ENCODE measurements around the gene MEGF9. TPM values are rescaled to one million over a fixed set of nuclear protein-coding genes. Genes with fewer than 3 reads are reported as not detected.

MEGF9 gene
- total RNA-seq, 4 donors from 2014 or later = 19.7 to 24.7 (median 21.5) TPM

DNA sequence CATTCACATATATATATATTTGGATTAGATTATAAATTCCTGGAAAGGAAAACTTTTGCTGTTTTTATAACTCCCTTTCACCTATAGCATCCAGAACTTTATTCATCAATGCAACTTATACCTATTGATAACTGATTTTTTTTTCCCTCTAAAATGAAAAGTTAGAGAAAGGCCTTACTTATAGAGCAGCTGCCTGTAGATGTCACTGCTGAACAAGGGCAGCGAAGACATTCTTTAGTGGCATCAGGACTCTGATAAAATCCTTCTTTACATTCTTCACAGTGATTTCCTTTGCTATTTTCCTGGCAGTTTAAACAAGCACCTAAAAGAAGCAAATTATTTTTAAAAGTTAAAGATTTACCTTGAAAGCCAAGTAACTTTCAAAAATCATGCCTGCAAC is 102.1 kb downstream of the MEGF9 start:
- no peaks in the 10 kb centered on the region for H3K4me1 ChIP-seq
- no peak overlapping the region for H3K4me3 ChIP-seq
- peaks cover 0 to 30% of the 10 kb centered on the region in 2 donors for H3K36me3 ChIP-seq
- H3K27ac ChIP-seq = no peak overlapping the region
- H3K9me3 ChIP-seq = no peaks in the 10 kb centered on the region
- no peak for ATAC-seq
- no peaks in the 10 kb centered on the region for H3K27me3 ChIP-seq
- WGBS, 2 donors (ENCODE audit: low coverage in 1 of 2) = 89 to 93% methylated on average over 1 of the region's 1 CpG
- no peak for TF ChIP-seq POLR2A (IDR thresholded peaks at IDR 0.05)
- TF ChIP-seq, protein P1, sequence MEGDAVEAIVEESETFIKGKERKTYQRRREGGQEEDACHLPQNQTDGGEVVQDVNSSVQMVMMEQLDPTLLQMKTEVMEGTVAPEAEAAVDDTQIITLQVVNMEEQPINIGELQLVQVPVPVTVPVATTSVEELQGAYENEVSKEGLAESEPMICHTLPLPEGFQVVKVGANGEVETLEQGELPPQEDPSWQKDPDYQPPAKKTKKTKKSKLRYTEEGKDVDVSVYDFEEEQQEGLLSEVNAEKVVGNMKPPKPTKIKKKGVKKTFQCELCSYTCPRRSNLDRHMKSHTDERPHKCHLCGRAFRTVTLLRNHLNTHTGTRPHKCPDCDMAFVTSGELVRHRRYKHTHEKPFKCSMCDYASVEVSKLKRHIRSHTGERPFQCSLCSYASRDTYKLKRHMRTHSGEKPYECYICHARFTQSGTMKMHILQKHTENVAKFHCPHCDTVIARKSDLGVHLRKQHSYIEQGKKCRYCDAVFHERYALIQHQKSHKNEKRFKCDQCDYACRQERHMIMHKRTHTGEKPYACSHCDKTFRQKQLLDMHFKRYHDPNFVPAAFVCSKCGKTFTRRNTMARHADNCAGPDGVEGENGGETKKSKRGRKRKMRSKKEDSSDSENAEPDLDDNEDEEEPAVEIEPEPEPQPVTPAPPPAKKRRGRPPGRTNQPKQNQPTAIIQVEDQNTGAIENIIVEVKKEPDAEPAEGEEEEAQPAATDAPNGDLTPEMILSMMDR (IDR thresholded peaks at IDR 0.05) = no peak
- TF ChIP-seq EP300 (IDR thresholded peaks at IDR 0.05) = no peak
- TF ChIP-seq POLR2AphosphoS5 (IDR thresholded peaks at IDR 0.05) = no peak

DNA sequence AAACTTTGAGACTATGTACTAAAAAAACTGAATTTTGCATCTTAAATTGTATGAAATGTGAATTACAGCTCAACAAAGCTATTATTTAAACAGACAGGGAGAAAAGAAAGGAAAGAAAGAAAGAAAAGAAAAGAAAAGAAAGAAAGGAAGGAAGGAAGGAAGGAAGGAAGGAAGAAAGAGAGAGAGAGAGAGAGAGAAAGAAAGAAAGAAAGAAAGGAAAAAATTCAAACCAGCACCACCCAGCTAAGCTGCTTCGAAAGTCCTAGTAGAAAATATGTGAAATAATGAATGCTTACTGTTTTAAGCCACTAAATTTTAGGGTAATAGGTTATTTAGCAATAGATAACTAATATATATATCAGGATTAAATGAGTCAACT is 102.6 kb downstream of the MEGF9 start:
- TF ChIP-seq, protein P1 (IDR thresholded peaks at IDR 0.05) = no peak
- TF ChIP-seq EP300 (IDR thresholded peaks at IDR 0.05) (no peak), POLR2AphosphoS5 (IDR thresholded peaks at IDR 0.05) (no peak), POLR2A (IDR thresholded peaks at IDR 0.05) (no peak)
- Histone ChIP-seq H3K4me3 (no peak overlapping the region), H3K27ac (no peak overlapping the region), H3K36me3 (peaks cover 0 to 36% of the 10 kb centered on the region in 2 donors), H3K4me1 (no peaks in the 10 kb centered on the region), H3K27me3 (no peaks in the 10 kb centered on the region), H3K9me3 (no peaks in the 10 kb centered on the region)
- no peak for ATAC-seq
- WGBS, 2 donors (ENCODE audit: low coverage in 1 of 2) = 75 to 100% methylated on average over 1 of the region's 1 CpG

DNA sequence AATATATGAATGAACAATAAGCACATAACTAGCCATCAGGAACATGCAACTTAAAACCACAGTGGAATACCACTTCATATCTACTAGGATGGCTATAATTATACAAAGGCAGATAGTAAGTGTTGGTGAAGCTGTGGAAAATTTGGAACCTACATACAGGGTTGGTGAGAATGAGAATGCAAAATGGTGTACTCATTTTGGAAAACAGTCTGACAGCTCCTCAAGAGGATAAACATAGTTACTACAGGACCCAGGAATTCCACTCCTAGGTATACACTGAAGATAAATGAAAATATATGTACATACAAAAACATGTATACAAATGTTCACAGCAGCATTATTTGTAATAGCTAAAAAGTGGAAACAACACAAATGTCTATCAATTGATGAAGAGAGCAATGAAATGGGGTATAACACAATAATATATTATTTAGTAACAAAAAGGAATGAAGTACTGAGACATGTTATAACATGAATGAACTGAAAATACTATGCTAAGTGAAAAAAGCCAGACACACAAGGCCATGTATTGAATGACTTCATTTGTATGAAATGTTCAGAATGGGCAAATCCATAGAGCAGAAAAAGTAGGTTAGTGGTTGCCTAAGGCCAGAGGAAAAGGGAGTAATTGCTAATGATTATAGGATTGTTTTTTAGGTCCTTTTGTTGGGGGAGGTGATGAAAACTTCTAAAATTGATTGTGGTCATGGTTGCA is 103.1 kb downstream of the MEGF9 start:
- no peak overlapping the region for H3K27ac ChIP-seq

DNA sequence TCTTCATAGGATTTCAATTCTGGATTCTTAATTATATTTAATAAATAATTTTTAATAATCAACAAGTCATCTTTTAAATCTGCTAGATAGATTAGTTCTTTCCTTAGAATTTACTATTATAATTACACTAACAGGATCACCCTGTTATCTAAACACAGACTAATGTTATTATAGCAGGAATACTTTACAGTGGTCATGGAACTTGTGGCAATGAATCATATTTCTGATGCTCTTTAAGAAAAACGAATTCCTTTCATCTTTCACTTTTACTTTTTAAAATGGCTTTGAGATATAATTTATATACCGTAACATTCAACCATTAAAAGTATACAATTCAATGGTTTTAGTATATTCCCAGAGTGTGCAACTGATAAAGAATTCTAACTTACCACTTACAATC is 104.6 kb downstream of the MEGF9 start:
- no peak overlapping the region for H3K4me3 ChIP-seq
- H3K27me3 ChIP-seq = no peaks in the 10 kb centered on the region
- H3K27ac ChIP-seq = no peak overlapping the region
- peaks cover 0 to 45% of the 10 kb centered on the region in 2 donors for H3K36me3 ChIP-seq
- WGBS, 2 donors (ENCODE audit: low coverage in 1 of 2) = 76 to 83% methylated on average over 2 of the region's 2 CpGs
- TF ChIP-seq POLR2AphosphoS5 (IDR thresholded peaks at IDR 0.05) (no peak), POLR2A (IDR thresholded peaks at IDR 0.05) (no peak), EP300 (IDR thresholded peaks at IDR 0.05) (no peak)
- TF ChIP-seq, protein P1 (IDR thresholded peaks at IDR 0.05) = no peak
- no peak for ATAC-seq
- no peaks in the 10 kb centered on the region for H3K4me1 ChIP-seq
- H3K9me3 ChIP-seq = no peaks in the 10 kb centered on the region

More for the DNA sequence above, 103.1 kb downstream of the MEGF9 start:
- no peak overlapping the region for H3K4me3 ChIP-seq
- no peaks in the 10 kb centered on the region for H3K27me3 ChIP-seq
- H3K36me3 ChIP-seq = peaks cover 0 to 40% of the 10 kb centered on the region in 2 donors
- H3K4me1 ChIP-seq = no peaks in the 10 kb centered on the region
- ATAC-seq = no peak
- no peak for TF ChIP-seq POLR2A (IDR thresholded peaks at IDR 0.05)
- no peak for TF ChIP-seq EP300 (IDR thresholded peaks at IDR 0.05)
- TF ChIP-seq, protein P1 (IDR thresholded peaks at IDR 0.05) = no peak
- no peak for TF ChIP-seq POLR2AphosphoS5 (IDR thresholded peaks at IDR 0.05)
- no peaks in the 10 kb centered on the region for H3K9me3 ChIP-seq

DNA sequence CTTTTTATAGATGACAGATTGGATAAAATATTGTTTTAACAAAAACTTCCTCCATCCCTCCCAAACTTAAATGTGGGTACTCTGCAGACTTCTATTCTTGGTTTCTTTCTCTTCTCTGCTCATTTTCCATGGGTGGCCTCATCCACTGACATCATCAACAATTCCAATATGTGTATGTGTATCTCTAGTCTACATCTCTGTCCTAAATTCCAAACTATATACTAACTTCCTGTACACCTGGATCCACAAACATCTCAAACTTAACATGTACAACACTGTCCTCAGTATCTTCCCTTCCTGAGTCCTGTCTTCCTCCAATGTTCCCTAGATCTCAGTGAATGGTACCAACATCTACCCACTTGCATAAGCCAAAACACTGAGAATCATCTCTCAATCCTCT is 105.8 kb downstream of the MEGF9 start:
- peaks cover 0 to 51% of the 10 kb centered on the region in 2 donors for H3K36me3 ChIP-seq
- no peak for ATAC-seq
- no peaks in the 10 kb centered on the region for H3K4me1 ChIP-seq

More for the DNA sequence above, 105.8 kb downstream of the MEGF9 start:
- no peak overlapping the region for H3K27ac ChIP-seq
- no peaks in the 10 kb centered on the region for H3K27me3 ChIP-seq
- TF ChIP-seq EP300 (IDR thresholded peaks at IDR 0.05) (no peak), POLR2A (IDR thresholded peaks at IDR 0.05) (no peak), POLR2AphosphoS5 (IDR thresholded peaks at IDR 0.05) (no peak)
- TF ChIP-seq, protein P1 (IDR thresholded peaks at IDR 0.05) = no peak
- H3K4me3 ChIP-seq = no peak overlapping the region
- no peaks in the 10 kb centered on the region for H3K9me3 ChIP-seq

All from gastroesophageal sphincter (tissue), 4 donors.